GM21619 (cell line): ENCODE data around the gene MPV17L.
"Not testable (repeated sequence)": the region's sequence is repeated elsewhere in the genome, so short reads cannot be mapped to it uniquely, and the experiment has no call there.

ENCODE experiments used
- ATAC-seq: cut with Tn5 transposase; IDR thresholded peaks from one replicate; pipeline ENCODE4 v1.9.1; 2021; ENCODE audit not compliant: unreplicated experiment

Gene MPV17L

DNA sequence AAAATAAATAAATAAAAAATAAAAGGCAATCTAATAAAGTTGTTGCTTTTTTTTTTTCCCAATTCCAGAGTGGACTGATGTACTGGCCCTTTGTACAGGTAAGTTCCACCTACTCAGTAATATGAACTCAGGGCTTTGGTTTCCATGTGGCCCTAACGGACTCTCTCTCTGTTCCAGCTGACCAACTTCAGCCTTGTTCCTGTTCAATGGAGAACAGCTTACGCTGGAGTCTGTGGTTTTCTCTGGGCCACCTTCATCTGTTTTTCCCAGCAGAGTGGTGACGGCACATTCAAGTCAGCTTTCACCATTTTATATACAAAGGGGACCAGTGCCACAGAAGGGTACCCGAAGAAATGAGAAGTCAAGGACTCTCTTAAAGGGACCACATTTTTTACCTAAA is 12.2 kb downstream of the MPV17L start:
- ATAC-seq = not testable (repeated sequence)

DNA sequence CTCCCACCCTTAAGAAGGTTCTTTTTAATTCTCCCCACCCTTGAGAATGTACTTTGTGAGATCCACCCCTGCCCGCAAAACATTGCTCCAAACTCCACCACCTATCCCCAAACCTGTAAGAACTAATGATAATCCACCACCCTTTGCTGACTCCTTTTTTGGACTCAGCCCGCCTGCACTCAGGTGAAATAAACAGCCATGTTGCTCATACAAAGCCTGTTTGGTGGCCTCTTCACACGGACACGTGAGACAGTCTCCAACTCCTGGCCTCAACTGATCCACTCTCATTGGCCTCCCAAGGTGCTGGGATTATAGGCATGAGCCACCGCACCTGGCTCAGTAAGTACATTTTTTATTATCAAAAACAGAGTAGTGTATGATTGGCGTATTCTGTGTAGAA is 13.9 kb downstream of the MPV17L start:
- ATAC-seq = not testable (repeated sequence)

DNA sequence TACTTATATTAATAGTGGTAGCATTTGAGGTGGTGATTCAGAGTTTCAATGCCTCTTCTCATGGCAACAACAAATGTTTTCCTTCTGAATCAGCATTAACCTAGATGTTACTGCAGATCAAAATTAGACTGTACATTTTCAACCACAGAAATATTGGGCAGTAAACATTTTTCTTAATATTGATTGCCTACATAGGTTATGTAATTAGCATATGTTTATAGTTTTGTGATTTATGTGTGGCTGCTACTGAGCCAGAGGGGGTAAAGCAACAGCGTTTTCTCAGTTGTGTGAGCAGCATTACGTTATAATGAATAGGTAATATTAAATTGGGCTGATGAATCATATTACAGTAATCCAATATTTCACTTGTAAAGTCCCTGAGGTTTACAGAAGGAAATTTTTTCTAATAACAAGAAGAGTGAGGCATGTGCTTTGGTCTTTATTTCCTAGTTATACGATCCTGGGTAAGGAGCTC is 20.0 kb downstream of the MPV17L start:
- no peak for ATAC-seq

DNA sequence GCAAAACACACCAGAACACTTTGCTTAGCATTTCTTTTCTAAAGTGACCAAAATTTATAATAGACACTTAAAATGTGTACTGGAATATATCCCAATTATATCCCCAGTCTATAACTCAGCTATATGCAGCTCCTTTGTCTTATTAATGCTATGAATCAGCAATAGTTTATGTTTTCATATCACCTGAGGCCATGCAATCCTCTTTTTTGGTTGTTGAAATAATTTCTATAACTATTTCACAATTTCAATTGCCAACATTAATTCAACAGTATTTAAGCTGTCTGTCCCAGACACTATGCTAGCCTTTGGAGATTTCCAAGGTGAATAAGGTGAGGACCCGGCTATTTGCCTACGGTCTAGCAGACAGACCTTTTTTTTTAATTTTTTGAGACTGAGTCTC is 21.6 kb downstream of the MPV17L start:
- ATAC-seq = no peak

DNA sequence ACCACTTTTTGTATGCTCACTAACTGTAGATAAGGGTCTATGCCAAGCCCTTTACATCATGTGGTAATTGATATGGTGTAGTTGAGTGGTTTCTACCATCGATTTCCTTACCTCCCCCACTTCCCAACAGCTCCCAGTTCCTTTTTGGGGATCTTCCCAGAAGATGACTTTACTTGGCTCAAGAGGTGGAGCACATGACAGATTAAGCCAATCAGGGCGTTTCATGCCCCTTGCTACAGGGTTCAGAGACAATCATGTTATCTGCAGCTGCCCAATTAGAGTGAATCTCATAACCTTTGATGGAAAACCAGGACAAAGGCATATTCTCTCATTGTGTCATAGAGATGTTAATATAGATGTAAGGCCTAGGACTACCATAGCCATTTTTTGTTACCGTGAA is 22.7 kb downstream of the MPV17L start:
- ATAC-seq = no peak

DNA sequence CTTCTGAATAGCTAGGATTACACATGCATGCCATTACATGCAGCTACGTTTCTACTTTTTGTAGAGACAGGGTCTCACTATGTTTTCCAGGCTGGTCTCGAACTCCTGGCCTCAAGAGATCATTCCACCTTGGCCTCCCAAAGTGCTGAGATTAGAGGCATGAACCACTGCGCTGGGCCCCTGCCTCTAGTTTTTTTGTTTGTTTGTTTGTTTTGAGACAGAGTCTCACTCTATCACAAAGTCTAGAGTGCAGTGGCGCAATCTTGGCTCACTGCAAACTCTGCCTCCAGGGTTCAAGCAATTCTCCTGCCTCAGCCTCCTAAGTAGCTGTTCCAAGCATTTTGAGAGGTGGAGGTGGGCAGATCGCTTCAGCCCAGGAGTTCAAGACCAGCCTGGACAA is 26.1 kb downstream of the MPV17L start:
- not testable (repeated sequence) for ATAC-seq

DNA sequence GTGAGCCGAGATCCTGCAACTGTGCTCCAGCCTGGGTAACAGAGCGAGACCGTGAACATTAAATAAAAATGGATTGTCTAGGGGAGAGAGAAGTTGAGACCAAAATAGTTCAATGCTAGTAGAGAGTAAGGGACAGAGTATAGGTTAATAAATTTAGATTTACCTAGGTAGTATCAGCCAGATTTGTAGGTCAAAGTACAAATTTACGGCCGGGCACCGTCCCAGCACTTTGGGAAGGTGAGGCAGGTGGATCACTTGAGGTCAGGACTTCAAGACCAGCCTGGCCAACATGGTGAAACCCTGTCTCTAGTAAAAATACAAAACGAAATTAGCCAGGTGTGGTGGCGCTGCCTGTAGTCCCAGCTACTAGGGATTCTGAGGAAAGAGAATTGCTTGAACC is 26.7 kb downstream of the MPV17L start:
- no peak for ATAC-seq

DNA sequence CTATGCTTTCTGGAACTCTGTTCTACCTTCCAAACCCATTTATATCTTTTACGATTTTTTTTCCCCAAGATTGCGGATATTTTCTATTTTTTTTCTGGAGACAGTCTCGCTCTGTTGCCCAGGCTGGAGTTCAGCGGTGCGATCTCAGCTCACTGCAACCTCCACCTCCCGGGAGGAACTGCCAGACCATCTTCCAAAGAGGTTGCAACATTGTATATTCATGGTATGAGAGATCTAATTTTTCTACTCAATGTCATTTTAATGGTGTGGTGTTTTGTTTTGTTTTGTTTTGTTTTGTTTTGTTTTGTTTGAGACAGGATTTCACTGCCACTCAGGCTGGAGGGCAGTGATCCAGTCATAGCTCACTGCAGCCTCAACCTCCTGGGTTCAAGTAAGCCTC is 30.3 kb downstream of the MPV17L start:
- no peak for ATAC-seq

DNA sequence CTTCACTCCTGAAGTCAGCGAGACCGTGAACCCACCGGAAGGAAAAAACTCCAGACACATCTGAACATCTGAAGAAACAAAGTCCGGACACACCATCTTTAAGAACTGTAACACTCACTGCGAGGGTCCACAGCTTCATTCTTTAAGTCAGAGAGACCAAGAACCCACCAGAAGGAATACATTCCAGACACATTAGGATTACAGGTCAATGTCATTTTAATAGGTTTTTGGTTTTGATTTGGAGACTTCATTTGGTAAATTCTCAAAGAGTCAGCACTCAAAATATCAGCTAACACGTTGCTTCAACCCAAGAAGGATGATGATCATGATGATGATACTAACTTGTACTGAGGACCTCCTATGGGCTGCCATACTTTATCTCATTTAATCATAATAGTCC is 31.2 kb downstream of the MPV17L start:
- no peak for ATAC-seq

DNA sequence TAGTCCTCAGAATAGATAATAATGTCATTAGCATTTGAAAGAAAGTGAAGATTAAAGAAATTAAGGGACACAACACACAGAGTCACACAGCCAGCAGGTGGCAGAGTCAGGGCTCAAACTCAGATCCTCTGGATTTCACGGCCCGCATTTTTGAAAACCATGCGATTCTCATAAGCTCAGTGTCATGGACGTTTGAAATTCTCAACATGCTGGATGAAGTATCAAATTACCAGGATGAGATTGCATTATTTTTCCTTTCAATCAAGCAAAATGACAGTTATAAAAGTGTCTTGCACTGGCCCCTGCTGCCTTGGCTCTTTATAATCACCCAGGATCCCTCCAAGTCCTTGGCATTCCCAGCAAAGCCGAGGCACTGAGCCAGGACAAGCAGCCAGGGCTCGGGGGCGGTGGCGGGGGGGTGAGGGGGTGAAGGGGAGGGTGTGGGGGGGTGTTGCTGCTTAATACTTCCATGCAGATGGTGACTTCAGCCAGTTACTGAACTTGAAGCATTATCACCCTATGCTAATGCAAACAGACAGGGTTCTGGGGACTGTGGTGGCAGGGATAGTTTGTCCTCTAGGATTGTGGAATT is 32.2 kb downstream of the MPV17L start:
- ATAC-seq = no peak

DNA sequence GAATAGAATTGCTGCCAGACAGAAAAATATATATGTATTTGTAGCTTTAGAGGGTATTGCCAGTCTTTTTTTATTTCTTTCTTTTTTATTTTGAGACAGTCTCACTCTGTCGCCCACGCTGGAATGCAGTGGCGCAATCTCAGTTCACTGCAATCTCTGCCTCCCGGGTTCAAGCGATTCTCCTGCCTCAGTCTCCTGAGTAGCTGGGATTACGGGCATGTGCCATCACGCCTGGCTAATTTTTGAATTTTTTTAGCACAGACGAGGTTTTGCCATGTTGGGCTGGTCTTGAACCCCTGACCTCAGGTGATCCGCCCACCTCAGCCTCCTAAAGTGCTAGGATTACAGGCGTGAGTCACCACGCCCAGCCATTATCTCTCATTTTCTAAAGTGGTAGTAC is 35.3 kb downstream of the MPV17L start:
- ATAC-seq = not testable (repeated sequence)

DNA sequence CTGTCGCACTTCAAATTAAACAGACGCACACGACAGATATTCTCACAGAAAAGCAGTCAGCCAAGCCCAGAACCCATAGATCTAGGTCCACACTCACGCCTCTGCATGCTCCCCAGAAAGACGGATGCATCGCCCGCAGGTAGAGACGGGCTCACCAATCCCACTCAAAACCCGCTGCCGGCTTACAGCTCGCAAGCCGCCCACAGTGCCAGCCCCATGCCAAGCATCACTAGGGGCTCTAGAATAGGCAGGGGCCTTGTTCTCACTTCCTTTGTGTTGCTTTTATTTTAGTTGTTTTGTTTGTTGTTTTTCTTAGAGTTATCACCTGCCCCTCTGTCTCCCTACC is 38.5 kb downstream of the MPV17L start:
- no peak for ATAC-seq

DNA sequence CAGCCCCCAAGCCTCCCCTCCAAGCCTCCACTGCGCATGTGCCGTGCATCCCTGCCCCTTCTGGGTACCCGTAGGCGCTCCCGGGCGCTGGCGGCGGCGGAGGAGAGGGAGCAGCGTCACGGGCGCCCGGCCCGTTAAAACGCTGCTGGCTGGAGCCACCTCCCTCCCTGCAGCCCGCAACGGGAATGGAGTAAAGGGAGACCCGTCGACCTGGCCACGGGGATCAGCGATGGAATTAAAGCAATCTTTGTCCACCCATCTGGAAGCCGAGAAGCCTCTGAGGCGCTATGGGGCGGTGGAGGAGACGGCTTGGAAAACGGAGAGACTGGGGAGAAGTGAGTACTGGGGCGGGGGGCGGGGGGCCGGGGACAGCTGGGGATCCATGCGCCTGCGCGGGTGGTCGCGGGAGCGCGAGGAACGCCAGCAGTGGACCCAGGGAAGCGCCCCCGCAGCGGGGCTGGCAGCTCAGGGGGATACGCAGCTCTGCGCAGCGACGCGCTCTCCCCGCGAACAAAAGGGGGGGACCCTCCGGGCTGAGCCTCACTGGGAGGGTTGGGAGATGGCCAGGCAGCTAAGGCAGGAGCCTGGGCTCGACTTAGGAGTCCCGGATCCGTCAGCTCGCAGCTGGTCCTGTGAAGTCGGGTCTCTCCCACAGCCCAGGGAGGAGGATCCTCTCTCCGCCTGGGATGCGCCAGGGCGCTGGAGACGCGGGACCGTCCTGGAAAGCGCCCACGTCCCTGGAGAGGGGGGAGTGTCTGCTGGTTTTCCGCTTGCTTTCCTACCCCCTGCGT is 39.1 kb downstream of the MPV17L start, which contains the start of gene BMERB1:
BMERB1 (plus strand) TSS at position 164 of the 791 bp plus-strand sequence; CDS start at position 230, 66 bp downstream.
- ATAC-seq = no peak

DNA sequence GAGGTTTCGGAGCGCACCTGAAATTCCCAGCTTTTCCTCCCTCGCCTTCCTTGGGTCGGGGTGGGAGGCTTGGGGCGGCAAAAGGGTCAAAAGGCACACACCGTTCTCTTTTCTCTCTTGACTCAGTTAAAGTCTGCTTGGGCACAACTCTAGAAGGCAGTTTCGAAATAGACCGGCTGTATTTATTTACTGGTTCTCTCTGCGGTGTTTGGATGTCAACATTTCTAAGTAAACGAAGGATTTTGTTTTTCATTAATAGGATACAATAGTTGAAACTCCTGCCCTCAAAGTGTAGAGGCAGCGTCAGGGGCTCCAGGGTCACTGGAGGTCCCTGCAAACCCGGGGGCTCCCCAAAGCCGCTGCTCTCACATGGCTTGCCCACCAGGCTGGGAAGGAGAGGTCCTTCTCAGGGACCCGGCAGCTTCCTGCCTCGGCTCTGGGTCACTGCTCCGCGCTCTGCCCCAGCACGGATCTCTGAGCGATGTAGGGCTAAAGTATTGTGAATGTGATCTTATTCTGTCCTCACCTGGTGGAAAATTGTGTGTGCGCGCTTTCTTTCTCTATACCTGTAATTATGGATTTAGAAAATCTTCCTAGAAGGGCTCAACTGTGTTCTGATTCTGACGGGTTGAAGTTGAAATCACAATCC is 39.8 kb downstream of the MPV17L start:
- ATAC-seq = no peak

DNA sequence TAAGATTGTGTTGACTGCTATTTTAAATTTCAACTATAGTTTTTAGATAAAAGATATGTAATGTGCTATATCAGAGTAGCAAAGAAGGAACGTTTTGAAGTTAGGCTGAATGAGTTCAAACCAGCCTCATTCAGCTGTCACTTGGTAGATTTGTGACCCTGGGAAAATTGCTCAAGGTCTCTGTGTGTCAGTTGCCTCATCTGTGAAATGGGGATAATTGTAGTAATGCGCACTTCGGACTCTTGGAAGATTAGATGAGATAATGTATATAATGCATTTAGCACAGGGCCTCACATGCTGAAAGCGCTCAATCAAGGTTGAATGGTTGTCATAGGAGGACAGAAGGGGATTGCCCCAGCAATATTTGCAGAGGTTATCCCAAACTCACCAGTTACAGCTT is 43.5 kb downstream of the MPV17L start:
- ATAC-seq = no peak

DNA sequence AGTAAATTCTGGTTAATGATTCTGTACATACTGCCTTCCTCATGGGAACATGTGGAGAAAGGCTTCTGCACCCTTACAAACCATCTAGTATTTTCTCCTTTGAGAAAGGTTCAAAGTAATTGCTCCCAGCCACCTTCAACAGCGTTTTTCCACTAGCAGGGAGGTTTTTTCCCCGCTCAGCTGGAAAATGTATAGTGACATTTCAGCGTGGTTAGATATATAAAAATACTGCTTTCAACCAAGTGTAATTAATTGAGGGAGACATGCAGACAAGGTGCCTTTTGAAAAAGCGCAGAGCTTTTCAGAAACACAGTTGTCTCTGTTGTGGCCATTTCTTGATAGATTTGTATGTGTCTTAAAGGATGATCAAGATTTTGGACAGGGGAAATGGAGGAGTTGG is 44.0 kb downstream of the MPV17L start:
- ATAC-seq = no peak

DNA sequence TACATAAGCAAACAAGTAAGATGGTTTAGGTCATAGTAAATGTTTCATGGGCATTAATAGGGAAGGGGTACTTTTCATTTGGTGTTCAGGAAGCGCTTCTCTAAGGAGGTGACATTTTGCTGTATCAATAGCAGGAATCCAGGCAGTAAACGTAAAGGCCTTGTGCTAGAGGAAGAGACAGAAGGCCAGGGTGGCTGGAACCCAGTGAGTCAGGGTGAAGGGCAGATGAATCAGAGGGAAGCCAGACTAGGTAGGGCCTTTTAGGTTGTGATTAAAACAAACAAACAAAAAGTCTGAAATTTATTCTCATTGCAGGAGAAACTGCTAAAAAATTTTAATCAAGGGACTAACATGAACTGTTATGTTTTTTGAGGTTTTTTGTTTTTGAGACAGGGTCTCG is 45.3 kb downstream of the MPV17L start:
- no peak for ATAC-seq

DNA sequence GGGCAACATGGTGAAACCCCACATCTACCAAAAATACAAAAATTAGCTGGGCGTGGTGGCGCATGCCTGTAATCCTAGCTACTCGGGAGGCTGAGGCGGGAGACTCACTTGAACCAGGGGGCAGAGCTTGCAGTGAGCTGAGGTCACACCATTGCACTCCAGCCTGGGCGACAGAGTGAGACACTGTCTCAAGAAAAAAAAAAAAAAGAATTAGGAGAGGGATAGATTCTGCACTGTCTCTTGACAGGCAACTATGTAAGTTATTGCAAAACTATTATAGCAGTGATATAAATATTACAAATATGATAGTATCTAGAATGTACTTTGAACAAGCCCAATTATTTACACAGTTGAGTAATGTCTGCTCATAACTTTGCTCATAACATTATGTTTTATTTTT is 46.6 kb downstream of the MPV17L start:
- ATAC-seq = not testable (repeated sequence)

DNA sequence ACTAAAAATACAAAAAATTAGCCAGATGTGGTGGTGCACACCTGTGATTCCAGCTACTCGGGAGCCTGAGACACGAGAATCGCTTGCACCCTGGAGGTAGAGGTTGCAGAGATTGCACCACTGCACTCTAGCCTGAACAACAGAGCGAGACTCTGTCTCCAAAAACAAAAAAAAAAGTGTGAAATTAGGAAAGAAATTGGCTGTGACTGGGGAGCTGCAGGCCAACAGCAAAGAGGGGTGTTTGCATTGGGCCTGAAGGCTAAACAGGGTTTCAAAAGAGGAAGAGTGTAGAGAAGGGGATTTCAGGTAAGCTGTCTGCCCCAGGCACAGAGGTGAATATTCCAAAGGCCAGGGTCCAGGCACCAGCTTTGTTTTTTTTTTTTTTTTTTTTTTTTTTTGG is 48.2 kb downstream of the MPV17L start:
- no peak for ATAC-seq

DNA sequence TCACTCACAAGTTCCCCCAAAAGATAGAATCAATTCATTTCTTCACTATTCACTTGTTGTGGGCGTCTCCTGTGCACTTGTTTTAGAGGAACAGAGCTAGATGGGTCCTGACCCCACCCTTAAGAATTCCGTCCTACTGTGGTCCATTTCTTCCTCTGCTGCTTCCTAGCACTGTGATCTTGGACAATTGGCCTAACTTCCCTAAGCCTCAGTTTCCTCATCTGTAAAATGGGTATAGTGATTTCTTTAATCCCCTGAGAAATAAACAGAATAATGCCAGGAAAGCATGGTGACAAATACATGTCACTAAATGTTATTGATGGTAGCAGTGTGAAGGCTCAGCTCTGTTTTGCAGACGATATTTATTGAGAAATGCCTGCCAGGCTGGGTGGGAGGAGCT is 48.7 kb downstream of the MPV17L start:
- ATAC-seq = no peak

DNA sequence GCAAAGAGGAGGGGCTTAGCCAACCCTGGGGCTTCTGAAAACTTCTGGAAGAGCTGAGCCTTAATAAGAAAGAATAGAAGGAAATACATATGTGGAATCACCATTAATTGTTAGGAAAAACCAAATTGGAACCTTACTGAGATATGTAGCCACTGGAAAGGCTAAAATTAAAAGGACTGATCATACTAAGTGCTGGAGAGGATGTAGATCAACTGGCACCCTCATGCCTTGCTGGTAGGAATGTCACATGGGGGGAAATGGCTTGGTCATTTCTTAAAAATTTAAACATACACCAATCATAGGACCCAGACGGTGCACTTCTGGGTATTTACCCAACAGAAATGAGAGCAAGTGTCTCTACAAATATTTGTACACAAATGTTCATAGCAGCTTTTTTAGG is 49.9 kb downstream of the MPV17L start:
- no peak for ATAC-seq

DNA sequence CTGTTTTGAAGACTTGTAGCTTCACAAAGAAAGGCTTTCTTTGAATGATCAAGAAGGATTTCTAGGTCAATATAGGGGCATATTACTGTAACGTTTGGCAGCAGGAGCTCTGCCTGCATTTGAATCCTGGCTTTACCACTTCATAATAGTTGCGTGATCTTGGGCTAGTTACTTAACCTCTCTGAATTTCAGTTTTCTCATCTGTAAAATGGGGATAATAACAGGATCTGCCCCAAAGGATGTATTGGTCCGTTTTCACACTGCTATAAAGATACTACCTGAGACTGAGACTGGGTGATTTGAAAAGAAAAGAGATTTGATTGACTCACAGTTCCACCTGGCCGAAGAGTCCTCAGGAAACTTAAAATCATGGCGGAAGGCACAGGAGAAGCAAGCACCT is 51.3 kb downstream of the MPV17L start:
- no peak for ATAC-seq
